CD4-positive, alpha-beta memory T cell (primary cell): ENCODE data around the gene TMCC3. TPM values are rescaled to one million over a fixed set of nuclear protein-coding genes. Genes with fewer than 3 reads are reported as not detected.

Experiments
- CTCF ChIA-PET: fragments of 350-600 bp; sonication (Branson Sonifier 250); formaldehyde crosslinking; loops from one replicate; lab custom pipeline; 2021; ENCODE audit warnings: inconsistent platforms; ENCODE audit not compliant: partially characterized antibody; lab: Charles Lee
- POLR2A ChIA-PET: fragments of 350-600 bp; sonication (Branson Sonifier 250); formaldehyde crosslinking; loops from one replicate; lab custom pipeline; 2021; ENCODE audit not compliant: partially characterized antibody; lab: Charles Lee
- DNase-seq, 5 donors: peaks; one replicate each; pipeline versions ENCODE4 v3.0.0 to v3.0.0-alpha.2; 2020 to 2022; ENCODE audit warnings: mixed read lengths in 1 of 5
- H3K27ac ChIP-seq: one replicate; pipeline ENCODE4 v1.7.0; 2013; ENCODE audit warnings: low read depth, low read length
- H3K27me3 ChIP-seq: 2 replicates; pipeline ENCODE4 v1.7.0; 2013; ENCODE audit warnings: mild to moderate bottlenecking, low read length, moderate library complexity; ENCODE audit not compliant: insufficient read depth
- H3K36me3 ChIP-seq: 2 replicates; pipeline ENCODE4 v1.7.0; 2013; ENCODE audit warnings: mild to moderate bottlenecking, low read length, moderate library complexity; ENCODE audit not compliant: insufficient read depth
- H3K4me1 ChIP-seq: 2 replicates; pipeline ENCODE4 v1.7.0; 2013; ENCODE audit warnings: mild to moderate bottlenecking, low read length, moderate library complexity; ENCODE audit not compliant: insufficient read depth
- H3K4me3 ChIP-seq, 2 donors: one replicate each; pipeline ENCODE4 v1.7.0; 2013; ENCODE audit warnings: low read length in 2 of 2, mild to moderate bottlenecking in 1 of 2
- H3K9me3 ChIP-seq, 2 donors: one replicate each; pipeline ENCODE4 v1.7.0; 2013; ENCODE audit warnings: low read length in 2 of 2, control low read depth in 1 of 2; ENCODE audit not compliant: control insufficient read depth in 1 of 2
- H3K27ac Mint-ChIP-seq, 7 donors: one replicate each; pipeline ENCODE4 v1.8.0; 2020 to 2021; ENCODE audit warnings: mixed read lengths in 7 of 7, mild to moderate bottlenecking in 6 of 7, inconsistent platforms in 3 of 7, moderate library complexity in 3 of 7
- H3K27me3 Mint-ChIP-seq, 2 donors: one replicate each; pipeline ENCODE4 v1.8.0; 2020 to 2021; ENCODE audit warnings: mixed read lengths in 2 of 2
- H3K36me3 Mint-ChIP-seq, 2 donors: one replicate each; pipeline ENCODE4 v1.8.0; 2020 to 2021; ENCODE audit warnings: mixed read lengths in 2 of 2, inconsistent platforms in 1 of 2, mild to moderate bottlenecking in 1 of 2
- H3K4me1 Mint-ChIP-seq, 4 donors: one replicate each; pipeline ENCODE4 v1.8.0; 2020 to 2021; ENCODE audit warnings: mixed read lengths in 4 of 4, mild to moderate bottlenecking in 1 of 4
- H3K4me3 Mint-ChIP-seq, 8 donors: one replicate each; pipeline ENCODE4 v1.8.0; 2020 to 2021; ENCODE audit warnings: mixed read lengths in 8 of 8, mild to moderate bottlenecking in 7 of 8, moderate library complexity in 6 of 8, inconsistent platforms in 3 of 8
- H3K9me3 Mint-ChIP-seq, 8 donors: one replicate each; pipeline ENCODE4 v1.8.0; 2020 to 2021; ENCODE audit warnings: mixed read lengths in 8 of 8, mild to moderate bottlenecking in 5 of 8, inconsistent platforms in 3 of 8, moderate library complexity in 1 of 8
- intact Hi-C: fragments of 100-400 bp; cut with micrococcal nuclease; formaldehyde crosslinking; loops from one replicate; pipeline ENCODE4 v1.15.1; 2023
- polyA plus RNA-seq, 2 donors: library from polyadenylated mRNA; unstranded; fragments of 300-500 nt; fragmentation: Illumina TruSeq; gene quantifications; one replicate each; pipeline ENCODE4 v1.2.3, GENCODE V29; 2021
- total RNA-seq, 2 experiments: library from RNA; stranded (reverse); gene quantifications; one replicate each; pipeline ENCODE4 v1.2.3, GENCODE V29; 2021

Gene TMCC3
- total and polyA plus RNA-seq, 4 experiments from 2014 or later: 0.14 to 0.91 (median 0.30) TPM

DNA sequence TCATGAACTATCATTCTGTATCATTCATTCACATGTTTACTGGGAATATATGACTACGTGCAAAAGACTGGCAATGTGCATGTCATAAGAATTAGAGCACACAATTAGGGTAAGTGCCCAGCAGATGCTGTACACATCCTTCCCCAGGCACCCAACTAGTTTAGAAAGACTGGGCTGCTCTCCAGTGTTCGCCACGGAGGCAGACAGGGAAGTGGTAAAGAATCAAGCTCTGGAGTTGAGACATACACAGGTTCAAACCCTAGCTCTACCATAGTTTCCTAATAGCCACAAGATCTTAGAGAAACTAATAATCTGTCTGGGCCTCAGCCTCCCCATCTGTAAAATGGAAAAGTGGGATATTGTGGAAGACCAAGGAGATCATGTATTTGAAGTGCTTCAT is 6.8 kb downstream of the TMCC3 start:
- no peak for DNase-seq
- Mint-ChIP-seq H3K27me3 (peaks cover 19 to 21% of the 10 kb centered on the region in 2 donors), H3K4me3 (peak overlapping the region in 2 of 8 donors; percentile 38 to 67), H3K36me3 (no peaks in the 10 kb centered on the region), H3K27ac (peak overlapping the region in 3 of 7 donors; percentile 4 to 59 (median 49)), H3K9me3 (no peaks in the 10 kb centered on the region), H3K4me1 (peaks cover 12 to 47% (median 17%) of the 10 kb centered on the region in 4 donors)
- Histone ChIP-seq H3K9me3 (no peaks in the 10 kb centered on the region), H3K27ac (no peak overlapping the region), H3K36me3 (no peaks in the 10 kb centered on the region), H3K27me3 (no peaks in the 10 kb centered on the region), H3K4me1 (peaks cover 11% of the 10 kb centered on the region), H3K4me3 (no peak overlapping the region)
- ChIA-PET CTCF (no interaction called here), POLR2A (no interaction called here)
- intact Hi-C loops: loop anchor here (10.0 kb wide), 1 partner anchor 499 kb away; the partner anchor contains the start of gene PLXNC1

- intact Hi-C loops: loop anchor here (10.0 kb wide), 1 partner anchor 496 kb away; the partner anchor contains the start of gene PLXNC1
- peaks cover 8 to 9% of the 10 kb centered on the region in 2 donors for H3K27me3 Mint-ChIP-seq
- no peak overlapping the region for H3K4me3 Mint-ChIP-seq
- no peak for DNase-seq
- H3K36me3 Mint-ChIP-seq: no peaks in the 10 kb centered on the region
- Histone ChIP-seq H3K4me1 (peaks cover 11% of the 10 kb centered on the region), H3K9me3 (no peaks in the 10 kb centered on the region), H3K27ac (no peak overlapping the region), H3K36me3 (no peaks in the 10 kb centered on the region), H3K4me3 (no peak overlapping the region), H3K27me3 (no peaks in the 10 kb centered on the region)
- ChIA-PET POLR2A (no interaction called here), CTCF (interaction anchor here (0.9 to 1.1 kb wide), 2 partner anchors 10 to 19 kb away, joined by 3 read pairs; no protein-coding TSS in a partner anchor)
- H3K4me1 Mint-ChIP-seq: peaks cover 12 to 33% (median 17%) of the 10 kb centered on the region in 4 donors
- no peaks in the 10 kb centered on the region for H3K9me3 Mint-ChIP-seq
- peak overlapping the region in 4 of 7 donors; percentile 11 to 87 (median 42) for H3K27ac Mint-ChIP-seq
These were observed 9.1 kb downstream of the TMCC3 start for GRCh38 chr12:94641283-94641682.

DNA sequence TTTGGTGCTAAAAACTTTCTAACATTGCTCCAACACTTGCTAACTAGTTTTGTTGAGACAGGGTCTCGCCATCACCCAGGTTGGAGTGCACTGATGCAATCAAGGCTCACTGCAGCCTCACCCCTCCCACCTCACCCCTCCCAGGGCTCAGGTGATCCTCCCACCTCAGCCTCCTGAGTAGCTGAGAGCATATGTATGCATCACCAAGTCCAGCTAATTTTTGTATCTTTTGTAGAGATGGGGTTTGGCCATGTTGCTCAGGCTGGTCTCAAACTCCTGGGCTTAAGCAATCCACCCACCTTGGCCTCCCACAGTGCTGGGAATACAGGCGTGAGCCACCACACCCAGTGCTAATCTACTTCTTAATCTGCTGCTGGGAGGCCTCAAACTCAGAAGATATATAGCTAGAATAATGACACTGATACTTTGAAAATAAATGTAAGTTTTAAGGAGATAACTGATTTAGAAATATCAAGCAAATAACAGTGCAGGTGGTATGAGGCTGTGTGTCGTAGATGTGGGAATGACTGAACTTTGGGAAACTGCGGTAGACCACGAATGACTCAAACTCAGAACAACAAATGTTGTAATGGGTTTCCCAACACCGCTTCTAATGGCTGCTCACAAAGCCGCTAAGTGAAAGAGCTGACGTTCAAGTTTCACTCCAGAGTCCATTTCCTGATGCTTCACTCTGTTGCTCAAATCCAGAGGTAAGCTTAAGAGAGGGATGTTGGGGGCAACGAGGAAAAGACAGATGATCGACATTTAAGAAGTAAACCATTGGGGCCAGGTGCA is 10.0 kb downstream of the TMCC3 start:
- Histone ChIP-seq H3K4me3 (no peak overlapping the region), H3K27me3 (no peaks in the 10 kb centered on the region), H3K4me1 (peaks cover 11% of the 10 kb centered on the region), H3K9me3 (no peaks in the 10 kb centered on the region), H3K27ac (no peak overlapping the region), H3K36me3 (no peaks in the 10 kb centered on the region)
- peak in 4 of 5 donors; percentile 24 to 73 (median 35) for DNase-seq
- peaks cover 10 to 33% (median 17%) of the 10 kb centered on the region in 4 donors for H3K4me1 Mint-ChIP-seq
- H3K9me3 Mint-ChIP-seq: no peaks in the 10 kb centered on the region
- H3K27me3 Mint-ChIP-seq: peaks cover 4 to 9% of the 10 kb centered on the region in 2 donors
- H3K27ac Mint-ChIP-seq: peak overlapping the region in 6 of 7 donors; percentile 63 to 87 (median 77)
- POLR2A ChIA-PET: no interaction called here
- H3K36me3 Mint-ChIP-seq: no peaks in the 10 kb centered on the region
- intact Hi-C loops: loop anchor here (10.0 kb wide), 1 partner anchor 496 kb away; the partner anchor contains the start of gene PLXNC1
- CTCF ChIA-PET: interaction anchor here (0.9 to 1.1 kb wide), 2 partner anchors 11 to 18 kb away, joined by 3 read pairs; no protein-coding TSS in a partner anchor
- H3K4me3 Mint-ChIP-seq: peak overlapping the region in 4 of 8 donors; percentile 25 to 42 (median 32)

- peak overlapping the region in 1 of 7 donors; percentile 43 for H3K27ac Mint-ChIP-seq
- no peak overlapping the region for H3K4me3 Mint-ChIP-seq
- ChIA-PET CTCF (interaction anchor here (1.2 kb wide), 1 partner anchor 35 kb away, joined by 3 read pairs; no protein-coding TSS in a partner anchor), POLR2A (no interaction called here)
- Histone ChIP-seq H3K36me3 (no peaks in the 10 kb centered on the region), H3K9me3 (no peaks in the 10 kb centered on the region), H3K27ac (no peak overlapping the region), H3K4me1 (peaks cover 8% of the 10 kb centered on the region), H3K27me3 (no peaks in the 10 kb centered on the region), H3K4me3 (no peak overlapping the region)
- H3K27me3 Mint-ChIP-seq: no peaks in the 10 kb centered on the region
- no peaks in the 10 kb centered on the region for H3K36me3 Mint-ChIP-seq
- peaks cover 4 to 17% (median 6%) of the 10 kb centered on the region in 4 donors for H3K4me1 Mint-ChIP-seq
- no peak for DNase-seq
- intact Hi-C loops: no loop called here
- H3K9me3 Mint-ChIP-seq: no peaks in the 10 kb centered on the region
These were observed 11.8 kb downstream of the TMCC3 start for GRCh38 chr12:94638521-94638920.

GRCh38 chr12:94637390-94638113 is 12.8 kb downstream of the TMCC3 start:
- POLR2A ChIA-PET: no interaction called here
- no peak for DNase-seq
- Histone ChIP-seq H3K27me3 (no peaks in the 10 kb centered on the region), H3K36me3 (no peaks in the 10 kb centered on the region), H3K27ac (no peak overlapping the region), H3K4me3 (no peak overlapping the region), H3K4me1 (peaks cover 8% of the 10 kb centered on the region), H3K9me3 (no peaks in the 10 kb centered on the region)
- intact Hi-C loops: no loop called here
- Mint-ChIP-seq H3K9me3 (no peaks in the 10 kb centered on the region), H3K36me3 (no peaks in the 10 kb centered on the region), H3K27ac (no peak overlapping the region), H3K4me1 (peaks cover 4 to 13% (median 6%) of the 10 kb centered on the region in 4 donors), H3K4me3 (no peak overlapping the region), H3K27me3 (no peaks in the 10 kb centered on the region)
- CTCF ChIA-PET: no interaction called here

DNA sequence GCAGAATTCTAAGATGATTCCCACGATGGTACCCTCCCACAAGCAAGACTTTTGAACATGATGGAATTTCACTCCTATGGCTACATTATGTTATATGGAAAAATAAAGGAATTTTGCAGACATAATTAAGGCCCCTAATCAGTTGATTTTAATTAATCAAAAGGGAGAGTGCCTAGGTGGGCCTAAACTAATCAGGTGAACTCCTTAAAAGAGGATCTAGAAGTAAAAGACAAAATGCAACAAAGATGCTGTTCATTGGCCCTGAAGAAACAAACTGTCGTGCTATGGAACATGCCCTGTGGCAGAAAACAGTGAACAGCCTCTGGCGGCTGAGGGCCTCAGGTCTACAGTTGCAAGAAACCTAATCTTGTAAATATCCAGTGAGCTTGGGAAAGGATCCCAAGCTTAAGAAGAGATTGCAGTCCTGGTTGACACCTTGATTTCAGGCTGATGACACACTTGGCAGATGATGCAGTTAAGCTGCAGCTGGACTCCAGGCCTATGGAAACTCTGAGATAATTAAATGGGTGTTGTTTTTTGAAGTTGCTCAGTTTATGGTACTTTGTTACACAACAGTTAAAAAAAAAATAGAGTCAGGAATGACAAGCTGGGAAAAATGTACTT is 13.8 kb downstream of the TMCC3 start:
- no peaks in the 10 kb centered on the region for H3K9me3 Mint-ChIP-seq
- Histone ChIP-seq H3K36me3 (no peaks in the 10 kb centered on the region), H3K27me3 (no peaks in the 10 kb centered on the region), H3K4me1 (peaks cover 8% of the 10 kb centered on the region), H3K27ac (no peak overlapping the region), H3K4me3 (no peak overlapping the region), H3K9me3 (no peaks in the 10 kb centered on the region)
- intact Hi-C loops: no loop called here
- no peaks in the 10 kb centered on the region for H3K36me3 Mint-ChIP-seq
- peaks cover 4 to 13% (median 6%) of the 10 kb centered on the region in 4 donors for H3K4me1 Mint-ChIP-seq
- H3K27me3 Mint-ChIP-seq: no peaks in the 10 kb centered on the region
- DNase-seq: no peak
- no peak overlapping the region for H3K4me3 Mint-ChIP-seq
- no peak overlapping the region for H3K27ac Mint-ChIP-seq
- POLR2A ChIA-PET: no interaction called here
- CTCF ChIA-PET: no interaction called here
